ENCODE results near the gene GJC2. TPM values are rescaled to one million over a fixed set of nuclear protein-coding genes. Genes with fewer than 3 reads are reported as not detected.

The GJC2 gene
- total RNA-seq, 1 experiment from 2014 or later, result 1.2 TPM

DNA sequence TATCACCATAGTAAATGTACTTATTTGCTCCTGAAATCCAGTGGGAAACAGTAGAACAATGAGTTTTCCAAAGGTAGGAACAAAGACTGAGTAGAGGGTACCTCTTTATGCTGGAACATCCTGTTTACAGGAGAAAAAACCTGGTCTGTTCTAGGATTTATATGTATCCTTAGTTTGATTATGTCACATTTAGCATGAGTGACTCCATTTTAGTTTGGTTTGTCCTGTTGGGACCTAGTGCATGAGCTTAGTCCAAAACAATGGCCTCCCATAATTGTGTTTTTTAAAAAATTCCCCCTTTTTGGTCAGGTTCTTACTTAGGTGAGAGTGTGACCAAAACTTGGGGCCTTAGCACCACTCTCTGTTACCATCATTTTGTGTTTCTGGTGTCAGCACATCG is 37.1 kb upstream of the GJC2 start:
- ChIA-PET POLR2A (ENCODE audit: unreplicated experiment) (no interaction called here), CTCF (no interaction called here)
- DNase-seq (no peak), ATAC-seq (no peak)
- intact Hi-C loops (cut with micrococcal nuclease), result no loop called here
- TF ChIP-seq CTCF (conservative IDR thresholded peaks at IDR 0.05; ENCODE audit: low read depth, low read length) (no peak), EZH2phosphoT487 (IDR thresholded peaks at IDR 0.05; ENCODE audit: borderline replicate concordance, low read length) (no peak), EZH2 (IDR thresholded peaks at IDR 0.05; ENCODE audit: low read length, unreplicated experiment) (no peak)
- no peak overlapping the region for H3K4me3 ChIP-seq (ENCODE audit: low read length)
- H3K27ac ChIP-seq (ENCODE audit: low read length), result no peak overlapping the region
- H3K9me3 ChIP-seq (ENCODE audit: low read length), result peaks cover 2% of the 10 kb centered on the region
- no peak overlapping the region for H3K4me2 ChIP-seq (ENCODE audit: low read length)
- no peaks in the 10 kb centered on the region for H4K20me1 ChIP-seq (ENCODE audit: low read length)
- H3K79me2 ChIP-seq (ENCODE audit: low read length), result peaks cover 15% of the 10 kb centered on the region
- 0 out of 2 replicates have a peak, but pooled peaks cover under 1% of the 10 kb centered on the region for H3K36me3 ChIP-seq (ENCODE audit: low read depth, low read length)
- H3K9me2 ChIP-seq (replicated peaks; ENCODE audit: low read length), result no peaks in the 10 kb centered on the region
- BruUV-seq (replicated peaks), result no TSS peak
- H3K4me1 ChIP-seq (ENCODE audit: insufficient read depth, low read length), result peaks cover 15% of the 10 kb centered on the region
- no peak overlapping the region for H2AFZ ChIP-seq (ENCODE audit: low read length)
- H3K27me3 ChIP-seq (ENCODE audit: low read length), result no peaks in the 10 kb centered on the region
- no peaks in the 10 kb centered on the region for H3F3A ChIP-seq (ENCODE audit: low read length, unreplicated experiment)
- H3K9ac ChIP-seq (ENCODE audit: low read length), result no peak overlapping the region

DNA sequence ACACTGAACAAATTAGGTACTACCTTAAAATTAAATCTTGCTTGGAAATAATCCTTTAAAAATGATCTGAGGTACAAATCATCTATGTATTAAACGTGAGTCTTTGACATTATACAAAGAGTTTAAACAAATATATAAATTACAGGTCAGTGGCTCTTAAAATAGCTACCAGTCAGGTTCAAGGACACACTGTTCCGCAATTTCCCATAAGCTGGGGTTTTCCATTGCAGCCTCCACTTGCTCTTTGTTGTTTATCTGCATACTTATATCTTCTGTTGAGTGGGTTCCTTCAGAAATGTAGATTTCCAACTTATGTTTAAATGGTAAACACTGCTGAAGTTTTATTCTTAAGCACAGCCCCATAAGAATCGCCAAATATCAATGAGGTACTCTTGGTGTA is 34.9 kb upstream of the GJC2 start:
- no peak for DNase-seq
- H4K20me1 ChIP-seq (ENCODE audit: low read length), result no peaks in the 10 kb centered on the region
- peaks cover 5% of the 10 kb centered on the region for H3K4me1 ChIP-seq (ENCODE audit: insufficient read depth, low read length)
- ChIA-PET POLR2A (ENCODE audit: unreplicated experiment) (no interaction called here), CTCF (no interaction called here)
- TF ChIP-seq CTCF (conservative IDR thresholded peaks at IDR 0.05; ENCODE audit: low read depth, low read length) (no peak), EZH2 (IDR thresholded peaks at IDR 0.05; ENCODE audit: low read length, unreplicated experiment) (no peak), EZH2phosphoT487 (IDR thresholded peaks at IDR 0.05; ENCODE audit: borderline replicate concordance, low read length) (no peak)
- no TSS peak for BruUV-seq (replicated peaks)
- H3K27me3 ChIP-seq (ENCODE audit: low read length), result no peaks in the 10 kb centered on the region
- H2AFZ ChIP-seq (ENCODE audit: low read length), result no peak overlapping the region
- H3K36me3 ChIP-seq (ENCODE audit: low read depth, low read length), result peaks cover 7% of the 10 kb centered on the region; the same call in 1 of the 2 replicates
- no peak overlapping the region for H3K4me2 ChIP-seq (ENCODE audit: low read length)
- H3K4me3 ChIP-seq (ENCODE audit: low read length), result no peak overlapping the region
- H3K9me2 ChIP-seq (replicated peaks; ENCODE audit: low read length), result no peaks in the 10 kb centered on the region
- no peaks in the 10 kb centered on the region for H3F3A ChIP-seq (ENCODE audit: low read length, unreplicated experiment)
- intact Hi-C loops (cut with micrococcal nuclease), result no loop called here
- H3K9ac ChIP-seq (ENCODE audit: low read length), result no peak overlapping the region
- peaks cover 20% of the 10 kb centered on the region for H3K9me3 ChIP-seq (ENCODE audit: low read length)
- H3K79me2 ChIP-seq (ENCODE audit: low read length), result no peaks in the 10 kb centered on the region
- no peak for ATAC-seq
- H3K27ac ChIP-seq (ENCODE audit: low read length), result no peak overlapping the region

DNA sequence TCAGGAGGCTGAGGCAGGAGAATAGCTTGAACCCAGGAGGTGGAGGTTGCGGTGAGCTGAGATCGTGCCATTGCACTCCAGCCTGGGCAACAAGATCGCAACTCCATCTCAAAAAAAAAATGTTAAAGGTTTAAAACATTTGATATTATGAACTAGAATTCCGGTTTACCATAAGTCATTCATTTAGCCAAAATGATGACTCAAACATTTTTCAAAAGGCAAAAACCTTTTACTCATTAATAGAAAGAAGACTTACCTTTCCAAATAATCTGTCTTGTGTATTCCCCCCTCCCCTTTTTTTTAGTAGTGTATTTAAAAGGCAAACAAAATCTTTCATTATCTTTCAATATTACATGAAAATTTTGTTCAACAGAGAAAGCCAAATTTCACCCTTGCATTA is 32.4 kb upstream of the GJC2 start:
- TF ChIP-seq EZH2phosphoT487 (IDR thresholded peaks at IDR 0.05; ENCODE audit: borderline replicate concordance, low read length) (no peak), EZH2 (IDR thresholded peaks at IDR 0.05; ENCODE audit: low read length, unreplicated experiment) (no peak), CTCF (conservative IDR thresholded peaks at IDR 0.05; ENCODE audit: low read depth, low read length) (no peak)
- Histone ChIP-seq H3K4me3 (ENCODE audit: low read length) (no peak overlapping the region), H3K36me3 (ENCODE audit: low read depth, low read length) (peaks cover 7% of the 10 kb centered on the region; the same call in 1 of the 2 replicates), H3K9me3 (ENCODE audit: low read length) (peaks cover 20% of the 10 kb centered on the region), H3K27me3 (ENCODE audit: low read length) (no peaks in the 10 kb centered on the region), H3K27ac (ENCODE audit: low read length) (no peak overlapping the region), H3F3A (ENCODE audit: low read length, unreplicated experiment) (no peaks in the 10 kb centered on the region), H4K20me1 (ENCODE audit: low read length) (no peaks in the 10 kb centered on the region), H3K4me2 (ENCODE audit: low read length) (no peak overlapping the region), H3K4me1 (ENCODE audit: insufficient read depth, low read length) (no peaks in the 10 kb centered on the region), H3K9ac (ENCODE audit: low read length) (no peak overlapping the region), H2AFZ (ENCODE audit: low read length) (no peak overlapping the region), H3K79me2 (ENCODE audit: low read length) (no peaks in the 10 kb centered on the region), H3K9me2 (replicated peaks; ENCODE audit: low read length) (no peaks in the 10 kb centered on the region)
- ChIA-PET CTCF (no interaction called here), POLR2A (ENCODE audit: unreplicated experiment) (no interaction called here)
- intact Hi-C loops (cut with micrococcal nuclease), result no loop called here
- BruUV-seq (replicated peaks), result no TSS peak
- DNase-seq, result no peak
- no peak for ATAC-seq
